Stimulated activated CD4-positive, alpha-beta T cell treated with anti-CD3 and anti-CD28 coated beads, Interleukin-12 subunit alpha, Interleukin-12 subunit beta, amount 100 ng/mL, for 24 hours (primary cell): ENCODE results near the gene SAMD11.

Experiments
- DNase-seq, 2 experiments: peaks; one replicate each; pipeline ENCODE4 v3.0.0-alpha.2; 2020; ENCODE audit warnings: low read depth in 2 of 2

SAMD11 gene

GRCh38 chr1:963746-964525 is 40.2 kb downstream of the SAMD11 start:
- DNase-seq, result no peak

GRCh38 chr1:964691-965525 is 41.2 kb downstream of the SAMD11 start:
- no peak for DNase-seq

GRCh38 chr1:965526-966134 is 41.9 kb downstream of the SAMD11 start:
- DNase-seq, result no peak

- DNase-seq, result no peak
Observed at GRCh38 chr1:966135-966703, 42.5 kb downstream of the SAMD11 start, which contains the start of gene PLEKHN1. PLEKHN1 (plus strand) TSS chr1:966482; CDS start chr1:966532, 50 bp downstream.

- peak; percentile 64 to 86 for DNase-seq
Observed at GRCh38 chr1:966704-967300, 43.1 kb downstream of the SAMD11 start.

- no peak for DNase-seq
Observed at GRCh38 chr1:967466-968343, 44.0 kb downstream of the SAMD11 start.

- DNase-seq, result no peak
Observed at GRCh38 chr1:969260-969855, 45.6 kb downstream of the SAMD11 start.

- DNase-seq, result no peak
Observed at GRCh38 chr1:970242-970972, 46.7 kb downstream of the SAMD11 start.

GRCh38 chr1:970973-971730 is 47.4 kb downstream of the SAMD11 start:
- no peak for DNase-seq

- no peak for DNase-seq
Observed at GRCh38 chr1:971751-972506, 48.2 kb downstream of the SAMD11 start.

GRCh38 chr1:972726-973458 is 49.2 kb downstream of the SAMD11 start:
- DNase-seq, result no peak

GRCh38 chr1:973459-974292 is 50.0 kb downstream of the SAMD11 start:
- no peak for DNase-seq

GRCh38 chr1:974293-974640 is 50.5 kb downstream of the SAMD11 start:
- no peak for DNase-seq

- DNase-seq, result no peak
Observed at GRCh38 chr1:974687-975328, 51.1 kb downstream of the SAMD11 start.

- no peak for DNase-seq
Observed at GRCh38 chr1:975365-975764, 51.6 kb downstream of the SAMD11 start.
